ENCODE data around the gene C10orf90. TPM values are rescaled to one million over a fixed set of nuclear protein-coding genes. Genes with fewer than 3 reads are reported as not detected.
"Not testable (repeated sequence)": the region's sequence is repeated elsewhere in the genome, so short reads cannot be mapped to it uniquely, and the experiment has no call there.

The C10orf90 gene
- total RNA-seq, 1 donor from 2014 or later = 0.72 TPM

GRCh38 chr10:126393076-126393475 is 277.4 kb downstream of the C10orf90 start:
- DNase-seq (ENCODE audit: low read depth) = no peak

DNA sequence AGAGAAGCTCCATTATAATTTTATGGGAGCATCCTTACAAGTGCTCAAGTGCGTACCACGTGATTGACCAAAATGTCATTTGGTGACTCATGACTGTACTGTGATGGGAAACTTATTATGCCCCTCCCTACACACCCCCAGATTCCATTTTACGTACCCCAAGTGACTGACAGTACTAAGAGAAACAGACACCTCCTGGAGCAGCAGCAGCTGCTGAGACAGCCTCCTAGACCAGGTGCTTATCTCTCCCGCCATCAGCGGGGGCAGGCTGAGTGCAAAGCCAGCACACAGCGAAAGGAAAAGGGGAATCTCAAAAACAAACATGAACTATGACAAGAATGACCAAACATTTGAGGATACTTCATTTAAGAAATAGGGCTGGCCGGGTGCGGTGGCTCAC is 278.0 kb downstream of the C10orf90 start:
- no peak for DNase-seq (ENCODE audit: low read depth)

DNA sequence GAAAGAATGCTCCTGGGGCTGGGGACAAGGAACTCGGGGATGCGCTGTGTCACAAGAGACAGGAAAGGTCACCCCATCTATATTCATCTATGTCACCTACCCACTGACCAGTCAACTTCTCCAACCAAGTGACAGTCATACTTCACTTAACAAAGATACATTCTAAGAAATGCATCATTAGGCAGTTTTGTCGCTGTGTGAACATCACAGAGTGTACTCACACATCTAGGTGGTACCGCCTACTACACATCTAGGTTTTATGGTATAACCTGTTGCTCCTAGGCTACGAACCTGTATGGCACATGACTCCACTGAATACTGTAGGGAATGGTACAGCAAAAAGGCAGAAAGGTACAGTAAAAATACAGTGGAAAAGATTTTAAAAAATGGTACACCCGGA is 278.4 kb downstream of the C10orf90 start:
- no peak for DNase-seq (ENCODE audit: low read depth)

DNA sequence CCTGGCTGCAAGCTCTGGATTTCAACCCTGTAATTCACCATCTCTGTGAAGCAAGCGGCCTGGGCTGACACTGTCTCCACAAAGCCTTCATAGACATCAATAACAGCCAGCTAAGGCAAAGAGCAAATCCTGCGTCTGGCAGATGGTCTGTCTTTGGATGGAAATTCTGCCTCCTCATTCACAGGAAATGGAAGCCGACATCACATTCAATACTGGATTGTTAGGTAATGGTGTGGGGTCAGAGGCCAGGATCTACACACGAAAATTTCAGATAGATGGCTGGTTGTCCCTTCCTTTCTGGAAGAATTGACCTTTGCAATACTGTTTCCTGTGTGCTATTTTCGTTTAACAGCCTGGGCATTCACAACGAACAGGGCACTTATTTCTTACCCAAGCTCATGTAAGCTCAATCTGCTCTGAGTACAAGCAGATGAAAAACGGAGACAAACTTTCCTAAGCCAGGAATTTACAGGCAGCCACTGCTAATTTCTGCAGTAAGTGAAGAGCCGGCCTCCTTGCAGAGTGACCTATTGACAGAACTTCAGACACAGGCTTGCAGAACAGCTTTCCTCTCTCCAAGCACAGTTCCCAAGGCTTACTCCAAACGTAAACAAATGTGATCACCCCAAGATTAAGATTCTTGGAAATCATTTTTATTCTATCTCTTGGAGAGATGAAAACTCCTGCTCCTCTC is 279.2 kb downstream of the C10orf90 start:
- no peak for DNase-seq (ENCODE audit: low read depth)

GRCh38 chr10:126390324-126390723 is 280.2 kb downstream of the C10orf90 start:
- no peak for DNase-seq (ENCODE audit: low read depth)

GRCh38 chr10:126387931-126388911 is 282.3 kb downstream of the C10orf90 start, which contains the start of gene ADAM12:
Gene ADAM12 (minus strand): TSS chr10:126388477. CDS start chr10:126388145, 332 bp downstream.
- peak; percentile 63 for DNase-seq (ENCODE audit: low read depth)

- DNase-seq (ENCODE audit: low read depth) = peak; percentile 79
These were observed 283.2 kb downstream of the C10orf90 start for GRCh38 chr10:126387041-126387921.

- peak; percentile 61 for DNase-seq (ENCODE audit: low read depth)
These were observed 286.1 kb downstream of the C10orf90 start for GRCh38 chr10:126384269-126384873.

DNA sequence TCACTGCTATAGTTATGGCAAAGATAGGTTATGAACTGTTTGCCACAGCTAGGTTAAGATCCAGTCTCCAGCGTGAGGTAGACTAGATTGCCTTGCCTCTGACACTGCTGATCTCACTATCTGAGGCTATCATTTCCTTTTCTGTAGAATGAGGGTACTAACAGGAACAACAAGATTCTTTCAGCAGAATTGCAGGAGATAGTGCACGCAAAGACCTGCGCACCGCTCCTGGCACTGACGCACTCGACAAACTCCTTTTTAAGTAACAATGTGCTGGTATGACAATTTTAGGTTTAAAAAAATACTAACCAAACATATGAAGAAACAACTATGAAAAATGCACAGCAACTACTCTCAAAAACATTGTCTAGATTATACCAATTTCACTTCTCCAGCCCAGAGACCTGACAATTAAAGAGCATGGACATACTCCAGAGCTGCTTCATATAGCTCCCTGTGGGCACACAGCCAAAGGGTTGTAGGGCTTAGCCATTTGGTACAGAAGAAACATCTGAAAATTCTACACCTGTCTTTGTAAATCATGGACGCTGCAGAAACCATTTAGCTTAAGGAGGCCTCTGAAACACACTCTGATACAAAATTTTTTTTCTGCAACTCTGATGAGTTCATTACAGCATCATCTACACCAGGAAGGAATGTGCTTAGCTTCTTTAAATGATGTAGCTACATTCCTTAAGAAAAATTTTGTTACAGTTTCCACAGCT is 290.0 kb downstream of the C10orf90 start:
- DNase-seq (ENCODE audit: low read depth) = peak; percentile 69

GRCh38 chr10:126379166-126379565 is 291.3 kb downstream of the C10orf90 start:
- DNase-seq (ENCODE audit: low read depth) = not testable (repeated sequence)

DNA sequence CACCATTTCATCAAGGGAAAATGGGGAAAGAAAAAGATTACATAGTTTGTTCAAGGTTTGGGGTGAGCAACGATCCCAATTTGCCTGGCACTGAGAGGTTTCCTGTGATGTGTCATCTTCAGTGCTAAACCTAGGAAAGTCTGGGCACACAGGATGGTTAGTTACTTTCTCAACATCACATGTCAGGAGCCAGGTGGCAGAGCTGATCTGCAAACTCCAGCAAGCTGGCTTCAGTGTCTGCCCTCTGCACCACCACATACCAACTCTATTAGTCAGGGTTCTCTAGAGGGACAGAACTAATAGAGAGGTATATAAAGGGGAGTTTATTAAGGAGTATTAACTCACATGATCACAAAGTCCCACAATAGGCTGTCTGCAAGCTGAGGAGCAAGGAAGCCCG is 293.5 kb downstream of the C10orf90 start:
- peak; percentile 80 for DNase-seq (ENCODE audit: low read depth)

DNA sequence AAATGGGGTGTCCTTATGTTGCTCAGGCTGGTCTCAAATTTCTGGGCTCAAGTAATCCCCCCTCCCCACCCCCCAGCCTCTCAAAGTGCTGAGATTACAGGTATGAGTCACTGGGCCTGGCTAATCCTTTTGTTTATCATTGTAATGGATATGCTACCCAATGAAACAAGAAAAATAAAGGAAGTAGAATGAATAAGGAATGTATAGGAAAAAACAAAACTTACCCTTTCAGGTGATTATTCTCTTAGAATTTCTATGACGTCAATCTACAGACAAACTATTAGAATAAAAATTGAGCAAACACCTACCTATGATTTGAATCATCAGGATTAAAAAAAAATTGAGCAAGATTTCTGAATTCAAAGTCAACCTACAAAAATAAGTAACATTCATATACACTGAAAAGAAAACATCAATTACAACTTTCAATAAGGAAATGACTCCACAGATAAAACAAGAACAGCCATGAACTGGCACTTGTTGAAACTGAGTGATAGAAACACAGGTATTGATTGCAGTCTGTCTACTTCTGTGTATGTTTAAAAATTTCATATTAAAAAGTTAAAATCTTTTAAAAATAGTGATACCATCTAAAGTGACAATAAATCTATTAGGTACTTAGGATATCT is 294.5 kb downstream of the C10orf90 start:
- DNase-seq (ENCODE audit: low read depth) = no peak

- no peak for DNase-seq (ENCODE audit: low read depth)
These were observed 295.2 kb downstream of the C10orf90 start for GRCh38 chr10:126375299-126375698.

Other genes starting within 250 kb of the C10orf90 start
- gene DOCK1, start 234.7 kb upstream of the C10orf90 start, total RNA-seq = 35.1 and 37.6 TPM in 2 replicates

Measured in myocyte (in vitro differentiated cells).